Lower lobe of right lung (tissue), 2 donors: ENCODE results near the gene GPN2. TPM values are rescaled to one million over a fixed set of nuclear protein-coding genes. Genes with fewer than 3 reads are reported as not detected.

Source experiments
- ATAC-seq, 2 donors: fragments of 200-7000 bp; cut with Tn5 transposase; one replicate each; pipeline ENCODE4 v1.9.1; 2020 to 2022; ENCODE audit warnings: mild to moderate bottlenecking in 2 of 2, moderate library complexity in 2 of 2
- DNase-seq: peaks from one replicate; pipeline ENCODE4 v3.0.0-alpha.2; 2020
- H3K27ac ChIP-seq: fragments of 200-600 bp; one replicate; pipeline ENCODE4 v1.8.0; 2022
- H3K27me3 ChIP-seq: fragments of 200-600 bp; one replicate; pipeline ENCODE4 v1.8.0; 2022; ENCODE audit warnings: low read depth
- H3K36me3 ChIP-seq: fragments of 200-600 bp; one replicate; pipeline ENCODE4 v1.8.0; 2022; ENCODE audit warnings: mild to moderate bottlenecking
- H3K4me1 ChIP-seq: fragments of 200-600 bp; one replicate; pipeline ENCODE4 v1.8.0; 2022
- H3K4me3 ChIP-seq: fragments of 200-600 bp; one replicate; pipeline ENCODE4 v1.8.0; 2022; ENCODE audit warnings: mild to moderate bottlenecking
- H3K9me3 ChIP-seq: fragments of 200-600 bp; one replicate; pipeline ENCODE4 v1.8.0; 2022
- intact Hi-C: fragments of 100-400 bp; cut with DNase I; formaldehyde crosslinking; loops from one replicate; pipeline ENCODE4 v1.11.0; 2022
- total RNA-seq: library from RNA; stranded (reverse); fragmentation: NEBNext Ultra II Directional; extraction: Animal tissue kit (Norgen Biotek cat#: 25700); gene quantifications from one replicate; pipeline ENCODE4 v1.2.1, GENCODE V29; 2021
- TF ChIP-seq, protein P1 (sequence below): fragments of 200-600 bp; IDR thresholded peaks from one replicate; pipeline ENCODE4 v1.8.0; 2022; ENCODE audit warnings: antibody characterized with exemption, mild to moderate bottlenecking
- donor health status: DM: no; HTN: yes; CAD: no; lungs with severe emphysema.

Gene GPN2
- total RNA-seq, 1 donor from 2014 or later, result 25.9 TPM

DNA sequence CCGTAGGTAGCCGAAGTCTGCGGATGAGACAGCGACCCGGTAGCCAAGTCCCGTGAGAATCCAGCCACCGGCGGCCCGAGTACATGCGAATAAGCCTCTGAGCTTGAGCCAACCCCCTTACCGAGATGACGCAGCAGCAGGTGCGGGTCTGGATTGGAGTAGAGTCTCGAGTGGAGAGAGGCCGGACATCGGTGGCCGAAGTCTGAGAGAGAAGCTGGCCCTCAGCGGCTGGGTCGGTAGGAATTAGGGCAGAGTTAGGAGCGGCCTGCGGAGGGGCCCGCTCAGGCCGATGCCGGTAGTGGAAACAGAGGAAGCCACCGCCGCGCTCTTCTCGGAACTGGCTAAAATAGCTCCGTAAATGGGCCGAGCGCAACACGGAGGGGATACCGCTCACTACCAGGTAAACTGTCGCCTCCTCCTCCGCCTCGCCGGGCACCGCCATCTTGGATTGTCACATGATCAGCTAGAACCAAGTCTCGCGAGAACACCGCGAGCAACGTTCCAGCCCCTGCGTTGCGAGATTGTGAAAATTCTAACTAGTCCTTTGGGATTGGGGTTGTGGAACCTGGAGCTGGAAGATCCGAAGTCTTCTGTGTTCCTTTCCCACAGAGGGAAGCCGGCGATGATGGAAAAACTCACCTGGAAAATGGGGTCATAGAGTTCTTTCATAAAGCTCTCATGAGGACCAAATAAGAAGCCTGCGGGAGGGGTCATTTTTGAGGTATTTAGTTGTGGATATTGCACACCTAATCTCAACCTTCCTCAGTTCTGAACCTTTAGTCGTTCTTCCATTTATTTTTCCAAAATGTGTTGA, 10.1 kb upstream of the GPN2 start, which contains the start of gene GPATCH3:
TSS of gene GPATCH3 (minus strand) at position 467 of the 814 bp plus-strand sequence. CDS start at position 442, 25 bp downstream.
- Histone ChIP-seq H3K4me1 (peaks cover 23% of the 10 kb centered on the region), H3K9me3 (no peaks in the 10 kb centered on the region), H3K36me3 (peaks cover 33% of the 10 kb centered on the region), H3K4me3 (peak within 1 kb of the TSS; percentile 99), H3K27me3 (no peaks in the 10 kb centered on the region), H3K27ac (peak within 1 kb of the TSS; percentile 89)
- TF ChIP-seq, protein P1, sequence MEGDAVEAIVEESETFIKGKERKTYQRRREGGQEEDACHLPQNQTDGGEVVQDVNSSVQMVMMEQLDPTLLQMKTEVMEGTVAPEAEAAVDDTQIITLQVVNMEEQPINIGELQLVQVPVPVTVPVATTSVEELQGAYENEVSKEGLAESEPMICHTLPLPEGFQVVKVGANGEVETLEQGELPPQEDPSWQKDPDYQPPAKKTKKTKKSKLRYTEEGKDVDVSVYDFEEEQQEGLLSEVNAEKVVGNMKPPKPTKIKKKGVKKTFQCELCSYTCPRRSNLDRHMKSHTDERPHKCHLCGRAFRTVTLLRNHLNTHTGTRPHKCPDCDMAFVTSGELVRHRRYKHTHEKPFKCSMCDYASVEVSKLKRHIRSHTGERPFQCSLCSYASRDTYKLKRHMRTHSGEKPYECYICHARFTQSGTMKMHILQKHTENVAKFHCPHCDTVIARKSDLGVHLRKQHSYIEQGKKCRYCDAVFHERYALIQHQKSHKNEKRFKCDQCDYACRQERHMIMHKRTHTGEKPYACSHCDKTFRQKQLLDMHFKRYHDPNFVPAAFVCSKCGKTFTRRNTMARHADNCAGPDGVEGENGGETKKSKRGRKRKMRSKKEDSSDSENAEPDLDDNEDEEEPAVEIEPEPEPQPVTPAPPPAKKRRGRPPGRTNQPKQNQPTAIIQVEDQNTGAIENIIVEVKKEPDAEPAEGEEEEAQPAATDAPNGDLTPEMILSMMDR, result no peak
- intact Hi-C loops, result no loop called here
- ATAC-seq (peak; percentile 93 to 97), DNase-seq (peak; percentile 93)

DNA sequence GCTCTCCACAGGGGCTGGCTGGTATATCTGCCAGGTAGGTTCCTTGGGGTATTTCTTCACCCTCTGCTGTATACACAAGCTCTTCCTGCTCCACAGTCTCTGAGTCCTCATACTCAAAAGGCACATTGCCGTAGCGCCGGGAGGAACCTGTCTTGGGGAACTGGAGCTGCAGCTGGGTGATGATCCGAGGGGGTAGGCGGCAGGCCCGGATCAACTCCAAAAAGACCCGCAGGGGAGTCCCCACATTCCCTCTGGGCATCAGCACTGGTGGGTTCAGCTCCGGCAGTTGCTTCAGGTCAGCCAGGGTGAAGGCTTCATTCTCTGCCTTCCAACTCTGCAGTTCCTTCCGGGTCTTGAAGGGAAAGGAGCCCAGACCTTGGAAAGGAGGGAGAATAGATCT, 7.3 kb upstream of the GPN2 start:
- peaks cover 61% of the 10 kb centered on the region for H3K36me3 ChIP-seq
- H3K27ac ChIP-seq, result no peak overlapping the region
- no peak for ATAC-seq
- TF ChIP-seq, protein P1, result no peak
- no peaks in the 10 kb centered on the region for H3K27me3 ChIP-seq
- H3K9me3 ChIP-seq, result no peaks in the 10 kb centered on the region
- H3K4me3 ChIP-seq, result no peak overlapping the region
- H3K4me1 ChIP-seq, result peaks cover 23% of the 10 kb centered on the region
- intact Hi-C loops, result no loop called here
- no peak for DNase-seq

GRCh38 chr1:26894263-26894662, 4.2 kb upstream of the GPN2 start:
- DNase-seq (no peak), ATAC-seq (no peak)
- Histone ChIP-seq H3K27me3 (no peaks in the 10 kb centered on the region), H3K27ac (no peak overlapping the region), H3K9me3 (no peaks in the 10 kb centered on the region), H3K4me3 (no peak overlapping the region), H3K36me3 (peaks cover 68% of the 10 kb centered on the region), H3K4me1 (peaks cover 23% of the 10 kb centered on the region)
- intact Hi-C loops, result no loop called here
- TF ChIP-seq, protein P1, result no peak

DNA sequence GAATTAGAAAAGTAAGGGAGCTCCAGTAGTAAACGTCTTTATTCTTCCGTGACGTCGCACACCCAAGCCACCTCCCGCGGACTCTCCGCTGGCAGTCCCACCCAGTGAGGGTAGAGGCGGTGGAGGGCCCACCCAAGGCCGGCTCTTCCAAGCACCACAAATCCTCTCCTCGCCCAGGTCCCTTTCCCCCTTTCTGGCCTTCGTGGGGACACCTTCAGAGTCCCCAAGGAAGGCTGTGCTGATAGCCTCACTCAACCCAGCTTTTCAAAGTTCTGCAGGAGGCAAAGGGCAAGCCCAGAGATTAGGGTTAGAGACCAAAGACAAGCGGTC, 349 bp upstream of the GPN2 start:
- Histone ChIP-seq H3K4me1 (peaks cover 21% of the 10 kb centered on the region), H3K4me3 (peak overlapping the region; percentile 85), H3K27me3 (no peaks in the 10 kb centered on the region), H3K9me3 (no peaks in the 10 kb centered on the region), H3K36me3 (peaks cover 73% of the 10 kb centered on the region), H3K27ac (peak overlapping the region; percentile 89)
- peak; percentile 47 to 61 for ATAC-seq
- intact Hi-C loops, result no loop called here
- DNase-seq, result no peak
- TF ChIP-seq, protein P1, result no peak

DNA sequence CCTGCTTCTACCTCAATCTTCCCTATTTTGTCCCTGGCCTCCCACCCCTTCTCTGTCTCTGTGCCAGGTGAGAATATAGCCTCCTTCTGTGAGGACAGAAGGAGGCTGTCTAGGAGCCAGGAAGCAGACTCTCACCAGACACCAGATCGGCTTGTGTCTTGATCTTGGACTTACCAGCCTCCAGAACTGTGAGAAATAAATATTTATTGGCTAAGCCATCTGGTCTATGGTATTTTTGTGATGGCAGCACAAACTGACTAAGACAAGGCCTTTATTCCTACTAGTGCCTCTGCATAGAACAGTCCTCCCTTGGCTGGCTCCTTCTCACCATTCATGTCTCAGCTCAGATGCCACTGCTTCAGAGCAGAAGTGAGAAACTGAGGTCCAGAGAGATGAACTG, 1.9 kb downstream of the GPN2 start:
- DNase-seq (no peak), ATAC-seq (no peak)
- TF ChIP-seq, protein P1, result no peak
- Histone ChIP-seq H3K4me1 (peaks cover 21% of the 10 kb centered on the region), H3K27me3 (no peaks in the 10 kb centered on the region), H3K36me3 (peaks cover 73% of the 10 kb centered on the region), H3K27ac (no peak overlapping the region), H3K4me3 (no peak overlapping the region), H3K9me3 (no peaks in the 10 kb centered on the region)
- intact Hi-C loops, result no loop called here
